ENCODE measurements around the gene GXYLT1. TPM values are rescaled to one million over a fixed set of nuclear protein-coding genes. Genes with fewer than 3 reads are reported as not detected.
"Not testable (repeated sequence)": the region's sequence is repeated elsewhere in the genome, so short reads cannot be mapped to it uniquely, and the experiment has no call there.

GXYLT1 gene
- total RNA-seq, 3 donors from 2014 or later, result 12.8 to 19.3 (median 18.0) TPM

DNA sequence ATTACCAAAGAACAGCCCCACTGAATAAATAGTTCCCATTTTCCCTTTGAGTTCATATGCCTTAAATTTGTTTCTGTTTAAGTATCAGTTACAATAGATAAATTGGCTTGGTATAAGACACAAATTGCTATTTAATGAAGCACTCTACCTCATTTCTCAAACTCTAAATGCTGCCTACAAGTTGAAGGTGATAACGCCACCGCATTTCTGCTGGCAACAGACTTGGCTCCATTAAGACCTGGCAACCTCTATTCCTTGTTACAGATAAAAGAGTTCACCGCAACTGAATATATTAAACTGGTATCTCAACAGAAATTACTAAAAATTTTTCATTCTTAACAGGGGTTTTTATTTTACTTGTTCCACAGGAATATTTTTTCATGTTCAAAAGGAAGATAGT, 35.6 kb downstream of the GXYLT1 start:
- intact Hi-C loops (cut with DNase I; ENCODE audit: low total_unique reads), result no loop called here
- peaks cover 0 to 6% of the 10 kb centered on the region in 2 donors for H3K9me3 ChIP-seq
- H3K4me3 ChIP-seq, result no peak overlapping the region
- H3K27ac ChIP-seq, result no peak overlapping the region
- H3K36me3 ChIP-seq, result no peaks in the 10 kb centered on the region
- DNase-seq (ENCODE audit: low spot score in 2 of 2), result no peak
- H3K27me3 ChIP-seq, result no peaks in the 10 kb centered on the region
- no peak for TF ChIP-seq POLR2AphosphoS5 (IDR thresholded peaks at IDR 0.05)
- H3K4me1 ChIP-seq, result no peaks in the 10 kb centered on the region

DNA sequence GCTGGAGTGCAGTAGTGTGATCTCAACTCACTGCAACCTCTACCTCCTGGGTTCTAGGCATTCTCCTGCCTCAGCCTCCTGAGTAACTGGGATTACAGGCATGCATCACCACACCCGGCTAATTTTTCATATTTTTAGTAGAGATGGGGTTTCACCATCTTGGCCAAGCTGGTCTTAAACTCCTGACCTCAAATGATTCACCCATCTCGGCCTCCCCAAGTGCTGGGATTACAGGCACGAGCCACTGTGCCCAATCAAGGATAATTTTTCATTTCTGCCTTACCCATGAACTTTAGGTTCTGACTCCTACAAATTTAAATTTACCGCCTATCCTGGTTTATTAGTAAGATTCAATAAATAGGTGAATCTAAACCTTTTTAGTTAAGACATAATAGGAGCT, 37.9 kb downstream of the GXYLT1 start:
- H3K36me3 ChIP-seq; DNase-seq (ENCODE audit: low spot score in 2 of 2); intact Hi-C loops (cut with DNase I; ENCODE audit: low total_unique reads); H3K4me1 ChIP-seq; H3K27ac ChIP-seq; H3K9me3 ChIP-seq; H3K27me3 ChIP-seq; H3K4me3 ChIP-seq: not testable (repeated sequence)

DNA sequence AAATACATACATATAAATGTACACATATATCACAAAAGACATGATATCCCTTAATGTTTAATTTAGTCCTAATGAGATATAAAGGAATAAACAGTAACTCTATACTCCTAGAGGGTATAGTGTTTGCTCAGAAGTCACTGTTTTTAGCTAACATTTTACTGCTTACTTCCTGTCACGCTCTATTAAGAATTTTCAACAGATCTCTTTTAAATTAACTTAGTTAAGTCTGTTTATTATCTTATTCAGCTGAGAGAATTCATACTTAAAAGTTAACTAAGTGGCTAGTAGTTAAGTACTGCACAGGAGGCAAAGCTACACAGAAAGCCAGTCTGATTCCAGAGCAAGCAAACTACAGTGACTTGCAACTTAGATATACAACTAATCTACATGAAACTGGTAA, 39.9 kb downstream of the GXYLT1 start:
- Histone ChIP-seq H3K4me3 (no peak overlapping the region), H3K36me3 (no peaks in the 10 kb centered on the region)
- intact Hi-C loops (cut with DNase I; ENCODE audit: low total_unique reads), result no loop called here

DNA sequence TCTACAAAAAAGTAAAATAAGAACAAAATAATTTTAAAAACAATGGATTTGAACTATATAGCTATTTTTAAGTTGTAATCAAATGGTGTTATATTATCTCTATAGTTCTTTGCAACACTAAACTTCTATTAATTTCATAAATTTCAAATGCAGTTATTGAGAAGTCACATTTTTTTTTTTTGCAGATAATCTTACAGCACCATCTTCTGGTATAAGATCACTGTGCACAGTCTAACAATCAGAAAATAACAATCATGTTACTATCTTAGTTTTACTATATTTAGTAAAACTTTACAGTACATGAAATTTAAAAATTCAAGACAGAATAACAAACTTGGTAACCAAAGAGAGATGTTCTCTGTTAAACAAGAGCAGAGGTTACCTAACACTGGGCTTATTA, 40.6 kb downstream of the GXYLT1 start:
- Histone ChIP-seq H3K27ac (no peak overlapping the region), H3K27me3 (no peaks in the 10 kb centered on the region), H3K4me3 (no peak overlapping the region), H3K36me3 (no peaks in the 10 kb centered on the region), H3K4me1 (no peaks in the 10 kb centered on the region), H3K9me3 (no peaks in the 10 kb centered on the region)
- intact Hi-C loops (cut with DNase I; ENCODE audit: low total_unique reads), result no loop called here
- no peak for DNase-seq (ENCODE audit: low spot score in 2 of 2)
- TF ChIP-seq POLR2A (IDR thresholded peaks at IDR 0.05) (no peak), POLR2AphosphoS5 (IDR thresholded peaks at IDR 0.05) (no peak)
- TF ChIP-seq, protein P1, sequence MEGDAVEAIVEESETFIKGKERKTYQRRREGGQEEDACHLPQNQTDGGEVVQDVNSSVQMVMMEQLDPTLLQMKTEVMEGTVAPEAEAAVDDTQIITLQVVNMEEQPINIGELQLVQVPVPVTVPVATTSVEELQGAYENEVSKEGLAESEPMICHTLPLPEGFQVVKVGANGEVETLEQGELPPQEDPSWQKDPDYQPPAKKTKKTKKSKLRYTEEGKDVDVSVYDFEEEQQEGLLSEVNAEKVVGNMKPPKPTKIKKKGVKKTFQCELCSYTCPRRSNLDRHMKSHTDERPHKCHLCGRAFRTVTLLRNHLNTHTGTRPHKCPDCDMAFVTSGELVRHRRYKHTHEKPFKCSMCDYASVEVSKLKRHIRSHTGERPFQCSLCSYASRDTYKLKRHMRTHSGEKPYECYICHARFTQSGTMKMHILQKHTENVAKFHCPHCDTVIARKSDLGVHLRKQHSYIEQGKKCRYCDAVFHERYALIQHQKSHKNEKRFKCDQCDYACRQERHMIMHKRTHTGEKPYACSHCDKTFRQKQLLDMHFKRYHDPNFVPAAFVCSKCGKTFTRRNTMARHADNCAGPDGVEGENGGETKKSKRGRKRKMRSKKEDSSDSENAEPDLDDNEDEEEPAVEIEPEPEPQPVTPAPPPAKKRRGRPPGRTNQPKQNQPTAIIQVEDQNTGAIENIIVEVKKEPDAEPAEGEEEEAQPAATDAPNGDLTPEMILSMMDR (IDR thresholded peaks at IDR 0.05), result no peak

More for the DNA sequence above, 39.9 kb downstream of the GXYLT1 start:
- no peak for DNase-seq (ENCODE audit: low spot score in 2 of 2)
- no peaks in the 10 kb centered on the region for H3K27me3 ChIP-seq
- H3K27ac ChIP-seq, result no peak overlapping the region
- no peaks in the 10 kb centered on the region for H3K9me3 ChIP-seq
- no peak for TF ChIP-seq POLR2AphosphoS5 (IDR thresholded peaks at IDR 0.05)
- no peak for TF ChIP-seq POLR2A (IDR thresholded peaks at IDR 0.05)
- TF ChIP-seq, protein P1 (IDR thresholded peaks at IDR 0.05), result no peak
- H3K4me1 ChIP-seq, result no peaks in the 10 kb centered on the region

DNA sequence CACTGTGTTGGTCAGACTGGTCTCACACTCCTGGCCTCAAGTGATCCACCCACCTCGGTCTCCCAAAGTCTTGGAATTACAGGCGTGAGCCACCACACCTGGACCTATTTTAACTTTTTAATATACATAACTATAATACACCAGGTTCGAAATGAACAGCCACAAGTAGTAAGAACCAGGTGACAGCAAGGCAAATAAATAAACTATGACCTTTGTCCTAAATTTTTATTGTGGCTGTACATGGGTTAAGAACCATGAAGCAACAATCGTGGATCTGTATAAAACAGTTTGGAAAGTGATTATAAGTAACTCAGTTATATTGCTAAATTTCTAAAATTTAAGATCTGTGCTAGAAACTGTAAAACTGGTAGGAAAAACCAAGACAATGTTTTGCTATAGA, 41.5 kb downstream of the GXYLT1 start:
- DNase-seq (ENCODE audit: low spot score in 2 of 2), result no peak
- TF ChIP-seq POLR2A (IDR thresholded peaks at IDR 0.05), result no peak
- no peak for TF ChIP-seq POLR2AphosphoS5 (IDR thresholded peaks at IDR 0.05)
- TF ChIP-seq, protein P1 (IDR thresholded peaks at IDR 0.05), result no peak
- no peaks in the 10 kb centered on the region for H3K9me3 ChIP-seq
- H3K27me3 ChIP-seq, result no peaks in the 10 kb centered on the region
- no peaks in the 10 kb centered on the region for H3K4me1 ChIP-seq
- no peak overlapping the region for H3K4me3 ChIP-seq
- intact Hi-C loops (cut with DNase I; ENCODE audit: low total_unique reads), result no loop called here
- H3K36me3 ChIP-seq, result no peaks in the 10 kb centered on the region
- no peak overlapping the region for H3K27ac ChIP-seq

DNA sequence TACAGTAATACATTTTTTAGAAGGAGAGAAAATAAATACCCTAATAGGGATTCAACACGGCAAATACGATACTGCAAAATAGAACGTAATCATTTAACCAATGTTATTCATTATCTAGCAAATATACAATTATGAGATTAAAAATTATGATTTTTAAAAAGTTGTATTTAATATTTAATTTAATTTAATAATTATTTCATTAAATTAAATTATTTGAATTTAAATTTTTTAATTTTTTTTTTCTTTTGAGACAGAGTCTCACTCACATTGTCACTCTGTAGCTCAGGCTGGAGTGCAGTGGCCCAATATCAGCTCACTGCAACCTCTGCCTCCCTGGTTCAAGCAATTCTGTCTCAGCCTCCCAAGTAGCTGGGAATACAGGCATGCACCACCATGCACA, 42.0 kb downstream of the GXYLT1 start:
- Histone ChIP-seq H3K9me3 (no peaks in the 10 kb centered on the region), H3K4me1 (no peaks in the 10 kb centered on the region)
- intact Hi-C loops (cut with DNase I; ENCODE audit: low total_unique reads), result no loop called here

More for the DNA sequence above, 42.0 kb downstream of the GXYLT1 start:
- Histone ChIP-seq H3K4me3 (no peak overlapping the region), H3K27me3 (no peaks in the 10 kb centered on the region), H3K36me3 (no peaks in the 10 kb centered on the region), H3K27ac (no peak overlapping the region)
- TF ChIP-seq, protein P1 (IDR thresholded peaks at IDR 0.05), result no peak
- TF ChIP-seq POLR2A (IDR thresholded peaks at IDR 0.05) (no peak), POLR2AphosphoS5 (IDR thresholded peaks at IDR 0.05) (no peak)
- DNase-seq (ENCODE audit: low spot score in 2 of 2), result no peak

All from breast epithelium (tissue), 4 donors.